HG03439 (cell line): Measurements from ENCODE around the gene SLU7.
"Not testable (repeated sequence)": the region's sequence is repeated elsewhere in the genome, so short reads cannot be mapped to it uniquely, and the experiment has no call there.

Experiments used
- ATAC-seq: cut with Tn5 transposase; IDR thresholded peaks from one replicate; pipeline ENCODE4 v1.9.1; 2021; ENCODE audit warnings: mild to moderate bottlenecking, moderate library complexity; ENCODE audit not compliant: unreplicated experiment

Gene SLU7

DNA sequence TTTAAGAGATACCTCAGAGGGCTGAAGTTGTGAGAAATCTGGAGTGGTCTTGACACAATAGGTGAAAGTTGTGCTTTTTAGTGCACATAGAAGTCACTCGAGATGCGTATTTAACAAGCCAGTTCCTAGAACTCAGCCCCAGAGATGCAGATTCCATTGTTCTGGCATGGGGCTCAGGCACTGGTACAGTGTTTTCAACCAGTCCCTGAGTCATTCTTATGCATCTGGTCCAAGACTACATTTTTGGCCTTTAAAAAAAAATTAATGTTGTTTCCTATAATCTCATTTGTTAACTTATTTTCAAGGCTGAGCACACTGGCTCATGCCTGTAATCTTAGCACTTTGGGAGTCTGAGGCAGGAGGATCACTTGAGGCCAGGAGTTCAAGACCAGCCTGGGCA is 32.4 kb upstream of the SLU7 start:
- ATAC-seq, result no peak

GRCh38 chr5:160450164-160450932 is 31.5 kb upstream of the SLU7 start:
- peak; percentile 62 for ATAC-seq

- no peak for ATAC-seq
Measured at GRCh38 chr5:160449458-160449857, 30.6 kb upstream of the SLU7 start.

DNA sequence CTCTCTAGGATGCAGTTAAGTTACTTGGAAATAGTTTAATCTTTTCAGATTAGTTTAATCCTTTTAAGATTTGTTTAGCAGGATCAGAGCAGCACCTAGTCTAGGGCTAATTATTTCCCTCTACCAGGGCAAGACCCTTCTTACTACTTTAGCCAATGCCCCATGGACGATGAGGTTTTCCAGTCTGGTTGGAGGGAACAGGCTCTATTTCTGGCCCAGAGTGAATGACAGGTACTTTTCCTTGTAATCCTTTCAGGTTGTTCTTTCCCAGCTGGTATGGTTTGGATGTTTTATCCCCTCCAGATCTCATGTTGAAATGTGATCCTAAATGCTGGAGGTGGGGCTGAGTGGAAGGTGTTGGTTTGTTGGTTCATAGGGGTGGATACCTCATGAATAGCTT is 30.0 kb upstream of the SLU7 start:
- no peak for ATAC-seq

DNA sequence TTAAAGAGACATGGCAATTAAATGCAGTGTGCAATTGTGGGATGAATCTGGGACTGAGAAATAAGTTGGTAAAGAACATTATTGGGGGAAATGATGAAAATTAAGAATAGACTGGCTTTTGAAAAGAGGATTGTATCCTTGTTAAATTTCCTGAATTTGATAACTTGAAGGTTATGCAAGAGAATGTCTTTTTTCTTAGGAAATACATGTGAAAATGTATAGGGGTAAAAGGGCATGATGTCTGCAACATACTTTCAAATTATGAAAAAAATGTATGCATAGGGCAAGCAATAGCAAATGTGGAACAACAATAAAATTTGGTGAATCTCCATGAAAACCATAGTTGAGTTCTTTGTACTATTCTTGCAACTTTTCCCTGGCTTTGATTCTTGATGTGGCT is 26.9 kb upstream of the SLU7 start:
- no peak for ATAC-seq

DNA sequence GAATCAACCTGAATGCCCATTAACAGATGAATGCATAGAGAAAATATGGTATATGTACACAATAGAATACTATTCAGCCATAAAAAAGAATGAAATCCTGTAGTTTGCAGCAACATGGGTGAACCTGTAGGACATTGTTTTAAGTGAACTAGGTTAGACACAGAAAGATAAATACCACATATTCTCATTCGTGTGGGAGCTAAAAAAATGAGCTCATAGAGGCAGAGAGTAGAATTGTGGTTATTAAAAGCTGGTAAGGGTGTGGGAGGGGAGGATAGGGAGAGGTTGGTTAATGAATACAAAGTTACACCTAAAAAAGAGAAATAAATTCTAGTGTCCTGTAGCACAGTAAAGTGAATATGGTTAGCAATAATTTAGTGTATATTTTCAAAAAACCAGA is 26.3 kb upstream of the SLU7 start:
- no peak for ATAC-seq

DNA sequence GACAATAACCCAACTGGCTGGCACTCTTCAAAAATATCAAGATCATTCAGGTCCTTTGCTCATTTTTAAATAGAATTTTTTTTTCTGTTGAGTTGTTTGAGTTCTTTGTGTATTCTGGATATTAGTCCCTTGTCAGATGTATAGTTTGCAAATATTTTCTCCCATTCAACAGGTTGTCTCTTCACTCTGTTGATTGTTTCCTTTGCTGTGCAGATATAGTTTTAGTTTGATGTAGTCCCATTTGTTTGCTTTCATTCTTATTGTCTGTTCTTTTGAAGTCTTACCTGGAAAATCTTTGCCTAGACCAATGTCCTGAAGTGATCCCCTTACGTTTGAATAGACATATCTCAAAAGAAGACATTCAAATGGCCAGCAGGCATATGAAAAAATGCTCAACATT is 25.5 kb upstream of the SLU7 start:
- no peak for ATAC-seq

DNA sequence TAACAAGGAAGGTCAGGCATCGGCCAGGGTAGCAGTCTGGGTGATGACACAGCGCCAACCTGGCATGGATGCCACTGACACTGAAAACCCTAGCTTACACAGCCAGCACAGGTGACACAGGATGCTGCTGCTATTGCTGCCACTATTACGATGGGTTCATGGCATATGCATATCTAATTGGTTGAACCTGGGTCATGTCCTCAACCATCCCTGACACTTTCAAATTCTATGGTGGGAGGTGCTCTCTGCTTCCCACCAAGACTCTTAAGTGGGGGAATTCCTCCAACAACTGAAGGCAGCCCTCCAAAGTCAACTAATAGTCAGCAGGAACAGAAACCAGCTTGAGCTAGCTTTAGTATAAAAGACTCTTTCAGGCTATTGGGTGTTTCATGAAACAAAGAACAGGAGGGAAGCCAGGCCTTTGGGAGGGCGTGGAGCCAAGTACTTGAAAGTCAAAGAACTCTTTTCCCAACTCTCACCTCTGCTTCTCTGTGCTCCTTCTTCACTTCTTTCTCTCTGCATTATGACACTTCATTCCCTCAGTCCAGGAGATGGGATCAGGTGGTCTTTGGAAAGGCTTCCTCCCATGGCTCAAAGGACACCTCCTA is 24.0 kb upstream of the SLU7 start:
- no peak for ATAC-seq

GRCh38 chr5:160441311-160441781 is 22.5 kb upstream of the SLU7 start:
- no peak for ATAC-seq

- ATAC-seq, result peak; percentile 71
Measured at GRCh38 chr5:160439205-160439600, 20.3 kb upstream of the SLU7 start.

GRCh38 chr5:160438316-160439204 is 19.7 kb upstream of the SLU7 start:
- peak; percentile 43 for ATAC-seq

- ATAC-seq, result no peak
Measured at GRCh38 chr5:160437271-160437670, 18.4 kb upstream of the SLU7 start.

DNA sequence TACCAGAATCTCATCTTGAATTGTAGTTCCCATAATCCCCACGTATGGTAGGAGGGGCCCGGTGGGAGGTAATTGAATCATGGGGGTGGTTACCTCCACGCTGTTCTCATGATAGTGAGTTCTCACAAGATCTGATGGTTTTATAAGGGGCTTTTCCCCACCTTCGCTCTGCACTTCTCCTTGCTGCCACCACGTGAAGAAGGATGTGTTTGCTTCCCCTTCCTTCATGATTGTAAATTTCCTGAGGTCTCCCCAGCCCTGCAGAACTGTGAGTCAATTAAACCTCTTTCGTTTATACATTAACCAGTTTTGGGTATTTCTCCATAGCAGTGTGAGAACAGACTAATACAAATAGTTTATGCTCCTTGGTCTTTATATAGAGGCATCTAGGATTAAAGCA is 17.8 kb upstream of the SLU7 start:
- ATAC-seq, result not testable (repeated sequence)

DNA sequence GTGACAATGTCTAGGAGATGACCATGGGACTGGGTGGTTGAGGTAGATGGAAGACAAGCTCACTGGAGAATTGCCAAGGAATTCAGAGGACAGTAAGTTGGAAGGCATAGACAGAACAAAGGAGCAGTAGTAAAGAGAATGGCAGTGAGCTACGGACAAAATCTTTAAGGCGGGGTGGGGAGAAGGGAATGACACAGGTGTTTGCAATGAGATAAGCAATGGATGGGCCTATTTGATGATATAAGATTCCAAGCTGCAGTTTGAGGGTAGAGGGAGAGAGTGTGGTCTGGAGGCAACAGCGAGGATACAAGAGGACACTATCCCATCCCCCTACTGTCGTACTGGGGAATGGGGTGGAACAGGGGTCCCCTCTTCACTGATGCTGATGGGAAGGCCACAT is 17.1 kb upstream of the SLU7 start:
- no peak for ATAC-seq

- no peak for ATAC-seq
Measured at GRCh38 chr5:160435532-160435931, 16.7 kb upstream of the SLU7 start.

GRCh38 chr5:160434022-160434531 is 15.2 kb upstream of the SLU7 start:
- peak; percentile 75 for ATAC-seq

DNA sequence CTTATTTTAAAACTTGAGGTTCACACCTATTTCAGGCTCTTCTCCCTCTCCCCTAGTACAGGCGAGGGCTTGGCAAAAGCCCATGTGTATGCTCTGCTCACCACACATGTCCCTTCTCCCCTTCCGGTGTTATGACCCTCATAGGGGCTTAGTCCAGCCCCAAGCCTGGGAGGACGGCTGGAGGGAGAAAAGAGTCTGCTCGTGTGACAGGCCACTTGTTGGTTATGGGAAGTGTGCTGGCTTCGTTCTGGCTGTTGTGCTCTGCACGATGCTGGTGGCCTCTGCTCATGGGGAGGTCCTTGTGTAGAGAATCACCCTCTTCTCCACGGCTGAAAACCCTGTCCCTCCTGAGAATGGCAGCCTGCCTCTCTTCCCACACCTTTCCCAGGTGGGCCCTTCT is 13.9 kb upstream of the SLU7 start:
- no peak for ATAC-seq

DNA sequence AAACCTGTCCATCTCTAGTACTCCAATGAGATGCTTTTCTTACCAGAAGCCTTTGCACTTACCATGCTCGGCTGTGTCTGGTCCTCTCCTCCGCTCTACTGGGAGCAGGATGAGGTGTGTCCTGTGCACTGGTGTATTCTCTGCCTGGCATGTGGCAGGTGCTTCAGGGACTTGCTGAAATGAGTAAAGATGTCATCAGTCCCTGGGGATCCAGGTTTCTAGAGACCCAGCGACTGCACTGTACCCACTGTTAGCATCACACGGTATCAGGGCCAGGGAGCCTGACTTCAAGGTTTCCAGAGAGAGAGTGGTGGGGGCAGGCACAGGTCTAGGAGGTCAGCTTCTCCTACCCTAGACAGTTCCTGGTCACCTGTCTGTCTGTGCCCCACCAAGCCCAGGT is 13.3 kb upstream of the SLU7 start:
- ATAC-seq, result no peak

DNA sequence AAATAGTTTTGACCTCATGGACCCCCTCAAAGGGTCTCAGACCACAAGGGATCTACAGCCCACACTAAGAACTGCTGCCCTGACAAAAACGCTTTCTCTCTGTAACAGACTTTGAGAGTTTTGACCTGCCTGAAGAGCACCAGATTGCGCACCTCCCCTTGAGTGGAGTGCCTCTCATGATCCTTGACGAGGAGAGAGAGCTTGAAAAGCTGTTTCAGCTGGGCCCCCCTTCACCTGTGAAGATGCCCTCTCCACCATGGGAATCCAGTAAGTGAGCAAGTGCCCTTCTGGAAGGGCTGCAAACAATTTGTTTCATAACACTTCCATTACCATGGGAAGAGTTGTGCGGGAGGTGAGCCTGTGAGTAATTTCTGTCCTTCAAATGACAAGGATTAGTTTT is 8.7 kb upstream of the SLU7 start:
- no peak for ATAC-seq

GRCh38 chr5:160423099-160423498 is 4.2 kb upstream of the SLU7 start:
- ATAC-seq, result no peak

GRCh38 chr5:160421625-160422258 is 2.9 kb upstream of the SLU7 start, which contains the start of gene PTTG1:
Gene PTTG1, plus strand, starts transcription at chr5:160421855. Its CDS starts 458 bp downstream, at chr5:160422313.
- ATAC-seq, result peak; percentile 63
